HG02840 (cell line): ENCODE results near the gene SYT1.
A peak's percentile ranks its signal among the peaks of the same experiment; 100 is the strongest.

ENCODE experiments used
- ATAC-seq: cut with Tn5 transposase; IDR thresholded peaks from one replicate; pipeline ENCODE4 v1.9.1; 2021; ENCODE audit warnings: mild to moderate bottlenecking, moderate library complexity, moderate number of reproducible peaks; ENCODE audit not compliant: unreplicated experiment, low FRiP score

The SYT1 gene

GRCh38 chr12:79048962-79049361 lies 184.4 kb downstream of the SYT1 start:
- no peak for ATAC-seq

GRCh38 chr12:79053394-79053793 lies 188.8 kb downstream of the SYT1 start:
- no peak for ATAC-seq

GRCh38 chr12:79055926-79056674 lies 191.5 kb downstream of the SYT1 start:
- ATAC-seq = no peak

GRCh38 chr12:79056775-79057174 lies 192.2 kb downstream of the SYT1 start:
- no peak for ATAC-seq

GRCh38 chr12:79057540-79057939 lies 193.0 kb downstream of the SYT1 start:
- ATAC-seq = no peak

- no peak for ATAC-seq
Measured at GRCh38 chr12:79058342-79058741, 193.8 kb downstream of the SYT1 start.

- no peak for ATAC-seq
Measured at GRCh38 chr12:79059557-79059956, 195.0 kb downstream of the SYT1 start.

GRCh38 chr12:79063258-79063657 lies 198.7 kb downstream of the SYT1 start:
- ATAC-seq = no peak

GRCh38 chr12:79067977-79068376 lies 203.4 kb downstream of the SYT1 start:
- ATAC-seq = no peak

GRCh38 chr12:79069009-79069408 lies 204.4 kb downstream of the SYT1 start:
- peak; percentile 98 for ATAC-seq

GRCh38 chr12:79071498-79071897 lies 206.9 kb downstream of the SYT1 start:
- ATAC-seq = no peak

- no peak for ATAC-seq
Measured at GRCh38 chr12:79073506-79073905, 208.9 kb downstream of the SYT1 start.

- no peak for ATAC-seq
Measured at GRCh38 chr12:79082595-79082994, 218.0 kb downstream of the SYT1 start.

GRCh38 chr12:79083181-79083580 lies 218.6 kb downstream of the SYT1 start:
- no peak for ATAC-seq

- ATAC-seq = peak; percentile 65
Measured at GRCh38 chr12:79085106-79085682, 220.6 kb downstream of the SYT1 start.

- ATAC-seq = no peak
Measured at GRCh38 chr12:79086541-79087296, 222.1 kb downstream of the SYT1 start.

- ATAC-seq = no peak
Measured at GRCh38 chr12:79098530-79098929, 234.0 kb downstream of the SYT1 start.

GRCh38 chr12:79108962-79109361 lies 244.4 kb downstream of the SYT1 start:
- ATAC-seq = no peak

- ATAC-seq = no peak
Measured at GRCh38 chr12:79114896-79115295, 250.3 kb downstream of the SYT1 start.

- no peak for ATAC-seq
Measured at GRCh38 chr12:79115743-79116142, 251.2 kb downstream of the SYT1 start.

GRCh38 chr12:79119796-79120195 lies 255.2 kb downstream of the SYT1 start:
- ATAC-seq = no peak

GRCh38 chr12:79121486-79121885 lies 256.9 kb downstream of the SYT1 start:
- no peak for ATAC-seq
